Choroid plexus epithelial cell (primary cell): ENCODE data around the gene BTBD10.

Experiments used
- DNase-seq: peaks from one replicate; pipeline ENCODE4 v3.0.0-alpha.2; 2010; ENCODE audit warnings: low read depth
- H3K4me3 ChIP-seq: 2 replicates; pipeline ENCODE4 v1.5.1; 2011; ENCODE audit warnings: low read depth, mild to moderate bottlenecking, control low read depth, low read length, moderate library complexity
- CTCF ChIP-seq: conservative IDR thresholded peaks from 2 replicates; pipeline ENCODE4 v1.5.1; 2011; ENCODE audit warnings: low read depth, mild to moderate bottlenecking, control low read depth, inconsistent platforms, low read length, moderate library complexity

BTBD10 gene

GRCh38 chr11:13388741-13389140 is 74.3 kb downstream of the BTBD10 start:
- no peak overlapping the region for H3K4me3 ChIP-seq
- TF ChIP-seq CTCF: no peak
- DNase-seq: no peak

- TF ChIP-seq CTCF: no peak
- H3K4me3 ChIP-seq: no peak overlapping the region
- DNase-seq: no peak
These were observed 76.5 kb downstream of the BTBD10 start for GRCh38 chr11:13386567-13386966.

- H3K4me3 ChIP-seq: no peak overlapping the region
- peak; percentile 81 for TF ChIP-seq CTCF
- peak; percentile 74 for DNase-seq
These were observed 77.9 kb downstream of the BTBD10 start for GRCh38 chr11:13384908-13385640.

- H3K4me3 ChIP-seq: no peak overlapping the region
- no peak for TF ChIP-seq CTCF
- DNase-seq: no peak
These were observed 80.3 kb downstream of the BTBD10 start for GRCh38 chr11:13382751-13383150.

- no peak overlapping the region for H3K4me3 ChIP-seq
- no peak for TF ChIP-seq CTCF
- no peak for DNase-seq
These were observed 82.3 kb downstream of the BTBD10 start for GRCh38 chr11:13380731-13381130.

- no peak for DNase-seq
- TF ChIP-seq CTCF: no peak
- no peak overlapping the region for H3K4me3 ChIP-seq
These were observed 84.7 kb downstream of the BTBD10 start for GRCh38 chr11:13378316-13378715.

GRCh38 chr11:13376838-13377237 is 86.2 kb downstream of the BTBD10 start:
- no peak for DNase-seq
- no peak overlapping the region for H3K4me3 ChIP-seq
- TF ChIP-seq CTCF: no peak
